IMR-90 (cell line): ENCODE measurements around the gene MICAL2.

ENCODE experiments used
- BHLHE40 ChIP-seq: fragments of 150-350 bp; IDR thresholded peaks from 2 replicates; pipeline ENCODE4 v1.6.1; 2016; ENCODE audit warnings: mild to moderate bottlenecking, low read depth, low read length
- CEBPB ChIP-seq: IDR thresholded peaks from 2 replicates; pipeline ENCODE4 v1.6.1; 2012; ENCODE audit warnings: low read depth, low read length, improper control_type of control experiment
- CTCF ChIP-seq: conservative IDR thresholded peaks from 2 replicates; pipeline ENCODE4 v1.5.1; 2012; ENCODE audit warnings: mild to moderate bottlenecking, low read depth, low read length, improper control_type of control experiment
- ELK1 ChIP-seq: fragments of 150-350 bp; IDR thresholded peaks from 2 replicates; pipeline ENCODE4 v1.6.1; 2016; ENCODE audit warnings: low read depth, mild to moderate bottlenecking, low read length, moderate library complexity, borderline replicate concordance
- MAZ ChIP-seq: IDR thresholded peaks from 2 replicates; pipeline ENCODE4 v1.6.1; 2012; ENCODE audit warnings: low read depth, mild to moderate bottlenecking, low read length, improper control_type of control experiment, moderate library complexity, borderline replicate concordance
- MXI1 ChIP-seq: IDR thresholded peaks from 2 replicates; pipeline ENCODE4 v1.6.1; 2012; ENCODE audit warnings: low read depth, mild to moderate bottlenecking, low read length, moderate library complexity, borderline replicate concordance
- NFE2L2 ChIP-seq: fragments of 150-350 bp; IDR thresholded peaks from 2 replicates; pipeline ENCODE4 v1.6.1; 2016; ENCODE audit warnings: low read depth, mild to moderate bottlenecking, low read length
- POLR2A ChIP-seq: IDR thresholded peaks from 2 replicates; pipeline ENCODE4 v1.6.1; 2012; ENCODE audit warnings: mild to moderate bottlenecking, low read depth, low read length
- RAD21 ChIP-seq: IDR thresholded peaks from 2 replicates; pipeline ENCODE4 v1.6.1; 2012; ENCODE audit warnings: low read length, improper control_type of control experiment
- RCOR1 ChIP-seq: IDR thresholded peaks from 2 replicates; pipeline ENCODE4 v1.6.1; 2012; ENCODE audit warnings: mild to moderate bottlenecking, low read length, improper control_type of control experiment; ENCODE audit not compliant: insufficient replicate concordance
- RFX5 ChIP-seq: IDR thresholded peaks from 2 replicates; pipeline ENCODE4 v1.8.0; 2012; ENCODE audit warnings: low read depth, mild to moderate bottlenecking, low read length, moderate library complexity
- SMC3 ChIP-seq: fragments of 150-350 bp; IDR thresholded peaks from 2 replicates; pipeline ENCODE4 v1.6.1; 2016; ENCODE audit warnings: low read depth, mild to moderate bottlenecking, antibody characterized with exemption, low read length, moderate library complexity
- TF ChIP-seq, protein P1 (sequence below): fragments of 150-350 bp; IDR thresholded peaks from 2 replicates; pipeline ENCODE4 v1.6.1; 2017; ENCODE audit warnings: mild to moderate bottlenecking, antibody characterized with exemption, low read length, low read depth

GRCh38 chr11:12116425-12117032 is 6.1 kb downstream of the MICAL2 start:
- TF ChIP-seq MXI1 = no peak
- TF ChIP-seq CTCF = no peak
- no peak for TF ChIP-seq RFX5
- no peak for TF ChIP-seq BHLHE40
- TF ChIP-seq SMC3 = no peak
- no peak for TF ChIP-seq POLR2A
- TF ChIP-seq, protein P1, sequence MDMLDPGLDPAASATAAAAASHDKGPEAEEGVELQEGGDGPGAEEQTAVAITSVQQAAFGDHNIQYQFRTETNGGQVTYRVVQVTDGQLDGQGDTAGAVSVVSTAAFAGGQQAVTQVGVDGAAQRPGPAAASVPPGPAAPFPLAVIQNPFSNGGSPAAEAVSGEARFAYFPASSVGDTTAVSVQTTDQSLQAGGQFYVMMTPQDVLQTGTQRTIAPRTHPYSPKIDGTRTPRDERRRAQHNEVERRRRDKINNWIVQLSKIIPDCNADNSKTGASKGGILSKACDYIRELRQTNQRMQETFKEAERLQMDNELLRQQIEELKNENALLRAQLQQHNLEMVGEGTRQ = no peak
- no peak for TF ChIP-seq NFE2L2
- TF ChIP-seq ELK1 = no peak
- no peak for TF ChIP-seq CEBPB
- no peak for TF ChIP-seq RAD21
- TF ChIP-seq RCOR1 = no peak
- TF ChIP-seq MAZ = no peak
